Smooth muscle cell (in vitro differentiated cells): ENCODE data around the gene CMPK1. TPM values are rescaled to one million over a fixed set of nuclear protein-coding genes. Genes with fewer than 3 reads are reported as not detected.
"Not testable (repeated sequence)": the region's sequence is repeated elsewhere in the genome, so short reads cannot be mapped to it uniquely, and the experiment has no call there.

Experiments
- DNase-seq: peaks from one replicate; lab custom pipeline; 2025; ENCODE audit not compliant: unreplicated experiment; lab: John Stamatoyannopoulos, UW
- H2AFZ ChIP-seq: fragments of 200-600 bp; sonication (generic); 2 replicates; pipeline ENCODE4 v1.6.0; 2016; ENCODE audit warnings: antibody characterized with exemption, low read depth, mild to moderate bottlenecking
- H3F3A ChIP-seq: fragments of 200-600 bp; sonication (generic); 2 replicates; pipeline ENCODE4 v1.6.0; 2017; ENCODE audit warnings: antibody characterized with exemption, low read depth
- H3K27ac ChIP-seq: fragments of 200-600 bp; sonication (generic); 2 replicates; pipeline ENCODE4 v1.5.1; 2016; ENCODE audit warnings: low read depth, mild to moderate bottlenecking
- H3K27me3 ChIP-seq: fragments of 200-600 bp; sonication (generic); 2 replicates; pipeline ENCODE4 v1.6.1; 2016; ENCODE audit warnings: low read depth, mild to moderate bottlenecking
- H3K36me3 ChIP-seq: fragments of 200-600 bp; sonication (generic); 2 replicates; pipeline ENCODE4 v1.5.1; 2016; ENCODE audit warnings: low read depth
- H3K4me1 ChIP-seq: fragments of 200-600 bp; sonication (generic); 2 replicates; pipeline ENCODE4 v1.5.1; 2016; ENCODE audit warnings: low read depth
- H3K4me2 ChIP-seq: fragments of 200-600 bp; sonication (generic); 2 replicates; pipeline ENCODE4 v1.6.0; 2016; ENCODE audit warnings: mild to moderate bottlenecking
- H3K4me3 ChIP-seq: fragments of 200-600 bp; sonication (generic); 2 replicates; pipeline ENCODE4 v1.5.1; 2016; ENCODE audit warnings: mild to moderate bottlenecking
- H3K79me2 ChIP-seq: fragments of 200-600 bp; sonication (generic); 2 replicates; pipeline ENCODE4 v1.6.0; 2016; ENCODE audit warnings: low read depth, mild to moderate bottlenecking
- H3K9ac ChIP-seq: fragments of 200-600 bp; sonication (generic); 2 replicates; pipeline ENCODE4 v1.6.0; 2016; ENCODE audit warnings: low read depth
- H3K9me3 ChIP-seq: fragments of 200-600 bp; sonication (generic); replicated peaks from 2 replicates; pipeline ENCODE4 v1.5.1; 2016; ENCODE audit warnings: low read depth
- H4K20me1 ChIP-seq: fragments of 200-600 bp; sonication (generic); 2 replicates; pipeline ENCODE4 v1.6.0; 2016; ENCODE audit warnings: low read depth
- WGBS: methylation state at CpG from one replicate; pipeline ENCODE4 v1.1.7; 2016; ENCODE audit warnings: low lambda C conversion rate; 5-methylcytosine and 5-hydroxymethylcytosine counted together
- polyA plus RNA-seq: library from polyadenylated mRNA; unstranded; fragments of >200 nt; fragmentation: Nextera tagmentation; extraction: Ambion mirVana; gene quantifications from 2 replicates; pipeline ENCODE4 v1.2.1, GENCODE V29; 2016
- total RNA-seq: library from RNA; depleted of rRNA; stranded (reverse); fragments of >200 nt; gene quantifications from 2 replicates; pipeline ENCODE4 v1.2.3, GENCODE V29; 2014
- TF ChIP-seq, protein P1 (sequence below): fragments of 200-600 bp; sonication (generic); IDR thresholded peaks from 2 replicates; pipeline ENCODE4 v1.5.1; 2017; ENCODE audit warnings: borderline replicate concordance, mild to moderate bottlenecking, antibody characterized with exemption; ENCODE audit not compliant: insufficient read depth, poor library complexity, severe bottlenecking

Gene CMPK1
- total and polyA plus RNA-seq, 2 experiments from 2014 or later = 75.5 to 105 TPM

GRCh38 chr1:47317841-47318240 lies 15.7 kb upstream of the CMPK1 start:
- Histone ChIP-seq H3F3A (peaks cover 12% of the 10 kb centered on the region), H2AFZ (peak overlapping the region; percentile 24), H3K9me3 (no peaks in the 10 kb centered on the region), H3K9ac (no peak overlapping the region), H3K27me3 (no peaks in the 10 kb centered on the region), H3K4me2 (no peak overlapping the region), H3K79me2 (peaks cover under 1% of the 10 kb centered on the region), H3K4me3 (no peak overlapping the region), H3K27ac (peak overlapping the region; percentile 76), H4K20me1 (no peaks in the 10 kb centered on the region), H3K36me3 (no peaks in the 10 kb centered on the region), H3K4me1 (peaks cover 1% of the 10 kb centered on the region)
- no peak for DNase-seq
- TF ChIP-seq, protein P1, sequence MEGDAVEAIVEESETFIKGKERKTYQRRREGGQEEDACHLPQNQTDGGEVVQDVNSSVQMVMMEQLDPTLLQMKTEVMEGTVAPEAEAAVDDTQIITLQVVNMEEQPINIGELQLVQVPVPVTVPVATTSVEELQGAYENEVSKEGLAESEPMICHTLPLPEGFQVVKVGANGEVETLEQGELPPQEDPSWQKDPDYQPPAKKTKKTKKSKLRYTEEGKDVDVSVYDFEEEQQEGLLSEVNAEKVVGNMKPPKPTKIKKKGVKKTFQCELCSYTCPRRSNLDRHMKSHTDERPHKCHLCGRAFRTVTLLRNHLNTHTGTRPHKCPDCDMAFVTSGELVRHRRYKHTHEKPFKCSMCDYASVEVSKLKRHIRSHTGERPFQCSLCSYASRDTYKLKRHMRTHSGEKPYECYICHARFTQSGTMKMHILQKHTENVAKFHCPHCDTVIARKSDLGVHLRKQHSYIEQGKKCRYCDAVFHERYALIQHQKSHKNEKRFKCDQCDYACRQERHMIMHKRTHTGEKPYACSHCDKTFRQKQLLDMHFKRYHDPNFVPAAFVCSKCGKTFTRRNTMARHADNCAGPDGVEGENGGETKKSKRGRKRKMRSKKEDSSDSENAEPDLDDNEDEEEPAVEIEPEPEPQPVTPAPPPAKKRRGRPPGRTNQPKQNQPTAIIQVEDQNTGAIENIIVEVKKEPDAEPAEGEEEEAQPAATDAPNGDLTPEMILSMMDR = no peak
- WGBS = 45% methylated on average over 1 of the region's 1 CpG

DNA sequence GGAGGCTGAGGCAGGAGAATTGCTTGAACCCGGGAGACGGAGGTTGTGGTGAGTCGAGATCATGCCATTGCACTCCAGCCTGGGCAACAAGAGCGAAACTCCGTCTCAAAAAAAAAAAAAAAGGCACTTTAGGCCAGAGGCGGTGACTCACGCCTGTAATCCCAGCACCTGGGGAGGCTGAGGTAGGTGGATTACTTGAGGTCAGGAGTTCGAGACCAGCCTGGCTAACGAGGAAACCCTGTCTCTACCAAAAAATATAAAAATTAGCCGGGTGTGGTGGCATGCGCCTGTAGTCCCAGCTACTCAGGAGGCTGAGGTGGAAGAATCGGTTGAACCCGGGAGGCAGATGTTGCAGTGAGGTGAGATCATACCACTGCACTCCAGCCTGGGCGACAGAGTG lies 13.6 kb upstream of the CMPK1 start:
- H3K27ac ChIP-seq, H3K36me3 ChIP-seq, H3K9me3 ChIP-seq, H2AFZ ChIP-seq, H3K4me2 ChIP-seq, H4K20me1 ChIP-seq, H3K4me3 ChIP-seq, H3K4me1 ChIP-seq, H3K9ac ChIP-seq, H3K27me3 ChIP-seq, H3K79me2 ChIP-seq, DNase-seq: not testable (repeated sequence)
- H3F3A ChIP-seq = peaks cover 12% of the 10 kb centered on the region
- 96% methylated on average over 14 of the region's 14 CpGs for WGBS

GRCh38 chr1:47323599-47324031 lies 10.0 kb upstream of the CMPK1 start:
- DNase-seq = no peak
- Histone ChIP-seq H3K4me3 (no peak overlapping the region), H3K36me3 (no peaks in the 10 kb centered on the region), H3K9me3 (no peaks in the 10 kb centered on the region), H4K20me1 (no peaks in the 10 kb centered on the region), H3F3A (no peaks in the 10 kb centered on the region), H3K27me3 (no peaks in the 10 kb centered on the region), H2AFZ (no peak overlapping the region), H3K4me2 (no peak overlapping the region), H3K79me2 (no peaks in the 10 kb centered on the region), H3K9ac (no peak overlapping the region), H3K4me1 (peaks cover 6% of the 10 kb centered on the region), H3K27ac (no peak overlapping the region)
- WGBS = 11% methylated on average over 1 of the region's 1 CpG
- TF ChIP-seq, protein P1 = no peak

DNA sequence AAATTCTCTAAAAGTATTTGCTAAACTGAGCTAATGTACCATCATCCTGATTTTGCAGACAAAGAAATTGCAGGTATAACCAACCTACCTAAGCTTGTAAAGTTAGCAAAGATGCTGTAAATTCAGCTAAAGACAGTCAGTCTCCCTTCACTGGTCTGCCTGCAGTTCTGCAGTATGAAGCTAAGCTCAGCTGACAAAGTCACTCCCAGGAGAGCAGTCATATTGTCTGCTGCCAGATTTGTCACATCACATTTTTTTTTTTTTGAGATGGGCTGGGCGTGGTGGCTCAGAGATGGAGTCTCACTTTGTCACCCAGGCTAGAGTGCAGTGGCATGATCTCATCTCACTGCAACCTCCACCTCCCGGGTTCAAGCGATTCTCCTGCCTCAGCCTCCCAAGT lies 8.9 kb upstream of the CMPK1 start:
- no peaks in the 10 kb centered on the region for H3F3A ChIP-seq
- H3K4me1 ChIP-seq = peaks cover 6% of the 10 kb centered on the region
- DNase-seq = no peak
- H3K27me3 ChIP-seq = no peaks in the 10 kb centered on the region
- H3K79me2 ChIP-seq = no peaks in the 10 kb centered on the region
- no peak overlapping the region for H3K4me2 ChIP-seq
- H3K9me3 ChIP-seq = no peaks in the 10 kb centered on the region
- no peaks in the 10 kb centered on the region for H3K36me3 ChIP-seq
- H3K4me3 ChIP-seq = no peak overlapping the region
- 94% methylated on average over 3 of the region's 3 CpGs for WGBS
- H3K27ac ChIP-seq = no peak overlapping the region
- H2AFZ ChIP-seq = no peak overlapping the region
- no peaks in the 10 kb centered on the region for H4K20me1 ChIP-seq
- no peak overlapping the region for H3K9ac ChIP-seq
- TF ChIP-seq, protein P1 = no peak
